ENCODE data around the gene MACROD2. TPM values are rescaled to one million over a fixed set of nuclear protein-coding genes. Genes with fewer than 3 reads are reported as not detected.
"Not testable (repeated sequence)": the region's sequence is repeated elsewhere in the genome, so short reads cannot be mapped to it uniquely, and the experiment has no call there.

The MACROD2 gene
- total RNA-seq, 1 experiment from 2014 or later: 1.3 TPM

DNA sequence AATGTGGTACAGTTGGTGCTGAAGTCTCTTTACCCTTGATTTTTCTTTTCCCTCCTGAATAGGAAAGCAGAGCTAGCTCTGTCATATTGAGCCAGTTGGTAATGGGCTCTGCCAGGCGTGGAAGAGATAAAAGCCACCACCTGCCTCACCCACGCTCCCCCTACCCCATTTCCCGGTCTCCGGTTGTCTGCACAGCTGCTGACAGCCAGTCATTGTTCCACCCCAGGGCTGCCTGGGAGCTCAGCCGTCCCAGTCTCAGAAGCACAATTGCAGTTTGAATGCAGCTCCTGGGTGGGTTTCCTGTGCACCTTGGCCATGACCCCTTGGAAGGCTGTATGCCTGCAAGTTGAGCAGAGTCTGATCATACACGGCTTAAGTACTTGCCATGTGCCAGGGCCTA, 1017.2 kb downstream of the MACROD2 start:
- in situ Hi-C loops (cut with HindIII; ENCODE audit: low pct_unique_long_range_greater_than_20kb, low sequenced_read_pairs): no loop called here
- DNase-seq (ENCODE audit: low read depth, low spot score): no peak

DNA sequence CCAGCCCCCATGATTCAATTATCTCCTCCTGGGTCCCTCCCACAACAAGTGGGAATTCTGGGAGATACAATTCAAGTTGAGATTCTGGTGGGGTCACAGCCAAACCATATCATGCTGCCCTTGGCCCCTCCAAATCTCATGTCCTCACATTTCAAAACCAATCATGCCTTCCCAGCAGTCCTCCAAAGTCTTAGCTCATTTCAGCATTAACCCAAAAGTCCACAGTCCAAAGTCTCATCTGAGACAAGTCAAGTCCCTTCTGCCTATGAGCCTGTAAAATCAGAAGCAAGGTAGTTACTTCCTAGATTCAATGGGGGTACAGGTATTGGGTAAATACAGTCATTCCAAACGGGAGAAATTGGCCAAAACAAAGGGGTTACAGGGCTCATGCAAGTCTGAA, 1021.6 kb downstream of the MACROD2 start:
- DNase-seq (ENCODE audit: low read depth, low spot score); in situ Hi-C loops (cut with HindIII; ENCODE audit: low pct_unique_long_range_greater_than_20kb, low sequenced_read_pairs): not testable (repeated sequence)

DNA sequence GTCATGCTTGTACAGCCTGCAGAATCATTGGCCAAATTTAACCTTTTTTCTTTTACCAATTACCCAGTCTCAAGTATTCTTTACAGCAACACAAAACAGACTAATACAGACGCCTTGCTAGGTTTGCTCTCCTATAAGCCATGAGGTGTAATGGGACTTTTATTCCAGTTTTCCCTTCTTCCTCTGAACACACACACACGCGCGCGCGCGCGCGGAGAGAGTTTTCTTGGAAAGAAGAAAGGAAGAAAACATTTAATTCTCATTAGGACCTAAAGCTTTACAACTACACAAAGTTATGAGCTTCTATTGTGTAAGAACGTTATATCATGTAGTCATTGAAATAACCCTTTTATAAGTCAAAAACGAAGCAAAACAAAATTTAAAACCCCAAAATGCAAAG, 1023.6 kb downstream of the MACROD2 start:
- in situ Hi-C loops (cut with HindIII; ENCODE audit: low pct_unique_long_range_greater_than_20kb, low sequenced_read_pairs): no loop called here
- DNase-seq (ENCODE audit: low read depth, low spot score): no peak

DNA sequence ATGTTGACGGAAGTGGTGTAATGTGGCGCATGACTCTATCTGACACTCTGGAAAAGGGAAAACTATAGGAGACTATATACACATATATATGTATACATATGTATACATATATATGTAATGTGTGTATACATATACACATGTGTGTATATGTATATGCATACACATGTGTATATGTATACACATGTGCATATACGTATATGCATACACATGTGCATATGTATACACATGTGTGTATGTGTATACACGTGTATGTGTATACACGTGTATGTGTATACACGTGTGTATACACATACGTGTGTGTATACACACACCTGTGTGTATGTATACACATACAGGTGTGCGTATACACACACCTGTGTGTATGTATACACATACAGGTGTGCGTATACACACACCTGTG, 1025.5 kb downstream of the MACROD2 start:
- in situ Hi-C loops (cut with HindIII; ENCODE audit: low pct_unique_long_range_greater_than_20kb, low sequenced_read_pairs): no loop called here
- DNase-seq (ENCODE audit: low read depth, low spot score): no peak

DNA sequence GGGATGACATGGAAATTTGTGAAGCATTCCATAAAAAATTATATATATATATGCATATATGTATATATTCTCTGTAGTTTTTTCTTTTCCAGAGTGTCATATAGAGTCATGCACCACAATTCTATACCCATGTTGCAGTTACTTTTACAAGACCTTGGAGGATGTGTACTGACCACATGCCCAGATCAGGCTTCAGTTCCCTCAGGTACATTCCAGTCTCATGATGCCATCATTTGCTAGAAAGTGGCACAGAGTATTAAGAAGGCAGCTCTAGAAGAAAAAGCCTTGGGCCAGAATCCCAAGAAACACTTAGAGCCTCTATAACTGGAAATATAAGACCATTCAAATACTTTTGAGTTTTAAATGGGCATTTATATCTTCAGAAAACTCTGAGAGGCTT, 1027.6 kb downstream of the MACROD2 start:
- in situ Hi-C loops (cut with HindIII; ENCODE audit: low pct_unique_long_range_greater_than_20kb, low sequenced_read_pairs): no loop called here

DNA sequence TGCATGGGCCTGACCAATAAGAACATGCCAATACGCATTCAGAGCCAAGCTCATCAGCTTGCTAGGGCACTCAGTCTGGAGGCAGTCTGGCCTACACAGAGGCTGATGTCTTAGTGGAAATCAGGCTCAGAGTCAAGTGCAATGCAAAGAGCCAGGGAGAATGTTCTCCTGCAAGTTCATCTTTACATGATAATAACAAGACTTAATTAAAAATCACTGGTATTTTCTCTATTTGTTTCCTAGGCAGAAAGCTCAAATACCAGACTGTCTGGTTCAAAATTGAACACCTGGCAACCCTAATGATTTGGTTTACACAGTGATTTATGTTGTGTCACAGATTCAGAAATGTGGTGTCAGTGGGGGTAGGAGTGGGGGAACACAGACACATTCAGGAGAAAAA, 1031.4 kb downstream of the MACROD2 start:
- in situ Hi-C loops (cut with HindIII; ENCODE audit: low pct_unique_long_range_greater_than_20kb, low sequenced_read_pairs): no loop called here
- DNase-seq (ENCODE audit: low read depth, low spot score): no peak

More for the DNA sequence above, 1027.6 kb downstream of the MACROD2 start:
- DNase-seq (ENCODE audit: low read depth, low spot score): no peak

DNA sequence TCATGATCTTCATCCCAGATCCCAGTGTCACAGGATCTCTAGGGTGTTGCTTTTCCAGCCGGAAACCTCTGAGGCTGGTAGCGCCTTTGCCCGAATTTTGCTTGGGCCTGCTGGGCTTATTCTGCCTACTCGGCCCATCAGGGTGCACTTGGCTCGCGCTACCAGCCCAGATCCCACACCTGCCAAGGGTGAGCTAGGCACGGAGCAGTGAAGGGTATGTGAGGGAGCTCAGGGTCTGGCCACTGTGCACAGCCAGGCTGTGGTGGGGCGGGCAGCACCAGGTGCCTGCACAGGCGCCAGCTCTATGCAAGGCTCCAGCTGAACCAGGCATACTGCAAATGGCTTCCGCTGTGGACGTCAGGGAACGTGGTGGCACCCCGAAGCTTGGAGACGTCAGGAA, 1035.5 kb downstream of the MACROD2 start:
- in situ Hi-C loops (cut with HindIII; ENCODE audit: low pct_unique_long_range_greater_than_20kb, low sequenced_read_pairs): no loop called here
- no peak for DNase-seq (ENCODE audit: low read depth, low spot score)

DNA sequence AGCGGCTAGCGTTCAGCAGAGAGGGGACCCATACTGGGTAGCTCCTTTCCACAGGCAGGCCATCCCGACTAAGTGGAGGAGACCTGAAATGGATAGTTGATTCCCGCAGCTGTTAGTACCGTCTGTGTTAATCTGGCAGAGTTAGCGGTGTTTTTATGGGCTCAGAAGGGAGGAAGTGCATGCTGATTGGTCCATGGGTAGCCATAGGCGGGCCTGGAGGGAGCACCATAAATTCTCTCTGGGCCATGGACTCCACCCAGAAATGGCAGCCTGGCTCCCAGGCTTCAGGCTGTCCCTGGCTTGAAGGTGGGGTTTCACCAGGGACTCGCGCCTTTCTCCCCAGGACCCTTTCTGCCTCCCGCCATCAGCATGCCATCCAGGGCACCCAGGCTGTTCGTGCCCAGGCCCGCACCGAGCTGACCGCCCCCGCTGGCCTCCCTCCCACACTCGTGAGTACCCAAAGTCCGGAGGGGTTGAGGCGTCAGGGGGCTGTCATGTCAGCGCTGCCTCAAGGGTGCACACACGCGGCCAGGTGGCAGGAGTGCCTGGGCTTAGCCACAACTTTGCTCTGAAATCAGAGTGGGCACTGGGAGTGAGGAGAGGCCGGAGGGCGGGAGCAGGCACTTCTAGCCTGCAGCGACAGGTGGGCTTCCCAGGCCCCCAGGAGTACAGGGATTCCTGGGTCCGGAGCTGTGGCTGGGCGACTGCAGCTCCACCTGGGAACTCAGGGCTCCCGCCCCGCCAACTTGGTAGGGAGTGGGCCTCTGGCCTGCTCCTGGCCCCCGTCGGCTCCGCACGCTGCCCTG, 1036.4 kb downstream of the MACROD2 start:
- no peak for DNase-seq (ENCODE audit: low read depth, low spot score)
- in situ Hi-C loops (cut with HindIII; ENCODE audit: low pct_unique_long_range_greater_than_20kb, low sequenced_read_pairs): no loop called here

DNA sequence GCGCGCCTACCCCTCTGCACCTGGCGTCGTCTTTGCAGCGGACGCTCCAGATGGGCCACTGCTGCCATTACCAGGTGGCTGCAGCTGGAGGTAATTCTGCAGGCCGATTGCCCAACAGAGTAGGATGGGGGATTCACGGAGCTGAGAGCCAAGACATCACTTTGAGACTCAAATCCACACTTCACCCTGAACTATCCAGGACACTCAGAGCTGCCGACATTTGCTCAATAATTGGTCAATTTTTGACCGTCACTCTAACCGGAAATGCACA, 1037.0 kb downstream of the MACROD2 start:
- in situ Hi-C loops (cut with HindIII; ENCODE audit: low pct_unique_long_range_greater_than_20kb, low sequenced_read_pairs): no loop called here
- no peak for DNase-seq (ENCODE audit: low read depth, low spot score)

DNA sequence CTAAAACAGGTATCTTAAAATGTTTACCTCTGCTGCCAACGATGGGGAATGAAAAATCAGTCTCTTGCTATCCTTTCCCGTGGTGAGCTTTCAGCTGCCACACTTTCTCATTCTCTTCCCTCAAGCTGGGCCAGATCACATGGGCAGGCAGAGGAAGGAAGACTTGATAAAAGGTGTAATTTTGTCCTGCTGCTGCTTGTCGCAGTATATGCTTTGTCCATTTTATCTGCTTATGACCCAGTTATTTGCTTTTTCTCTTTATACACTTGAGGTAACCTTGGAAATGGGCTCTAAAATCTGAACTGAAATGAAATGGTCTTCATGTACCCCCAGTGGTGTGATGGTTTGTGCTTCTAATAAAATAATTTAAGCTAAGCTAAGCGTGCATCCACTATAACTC, 1038.0 kb downstream of the MACROD2 start:
- in situ Hi-C loops (cut with HindIII; ENCODE audit: low pct_unique_long_range_greater_than_20kb, low sequenced_read_pairs): no loop called here
- DNase-seq (ENCODE audit: low read depth, low spot score): no peak

DNA sequence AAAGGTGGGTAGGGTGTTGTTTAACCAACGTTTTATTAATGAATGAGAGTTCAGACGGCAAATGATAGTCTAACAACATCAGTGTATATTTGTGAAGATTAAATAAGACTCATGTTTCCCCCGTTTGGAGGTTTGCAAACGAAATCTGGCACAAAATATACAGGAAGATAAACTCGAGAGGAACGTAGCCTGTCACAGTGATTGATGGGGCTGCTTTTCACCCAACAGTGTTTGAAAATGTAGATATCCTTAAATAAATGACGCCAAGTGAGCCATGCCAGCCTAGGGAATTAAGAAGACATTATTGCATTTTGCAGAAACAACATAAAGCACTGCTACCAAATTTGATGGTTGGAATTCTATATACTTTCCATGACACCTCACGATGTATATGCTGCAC, 1038.6 kb downstream of the MACROD2 start:
- in situ Hi-C loops (cut with HindIII; ENCODE audit: low pct_unique_long_range_greater_than_20kb, low sequenced_read_pairs): no loop called here
- no peak for DNase-seq (ENCODE audit: low read depth, low spot score)

DNA sequence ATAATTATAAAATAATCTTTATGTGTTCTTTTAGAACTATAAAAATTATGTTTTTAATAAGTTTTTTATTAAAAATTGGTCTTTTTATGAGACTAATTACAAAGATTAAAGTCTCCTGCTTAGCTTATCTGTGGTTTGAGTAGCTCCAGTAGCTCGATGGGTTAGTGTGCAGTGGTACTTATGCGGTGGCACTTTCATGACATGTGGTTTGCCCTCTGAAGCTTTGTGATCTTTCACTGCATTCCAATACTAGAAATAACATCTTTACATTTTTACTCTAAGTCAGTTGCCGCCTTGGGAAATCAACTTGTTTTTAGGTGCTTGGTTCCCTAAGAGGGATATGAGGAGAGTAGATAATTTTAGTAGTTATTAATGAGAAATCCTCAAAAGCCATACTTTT, 1041.6 kb downstream of the MACROD2 start:
- DNase-seq (ENCODE audit: low read depth, low spot score): no peak
- in situ Hi-C loops (cut with HindIII; ENCODE audit: low pct_unique_long_range_greater_than_20kb, low sequenced_read_pairs): no loop called here

DNA sequence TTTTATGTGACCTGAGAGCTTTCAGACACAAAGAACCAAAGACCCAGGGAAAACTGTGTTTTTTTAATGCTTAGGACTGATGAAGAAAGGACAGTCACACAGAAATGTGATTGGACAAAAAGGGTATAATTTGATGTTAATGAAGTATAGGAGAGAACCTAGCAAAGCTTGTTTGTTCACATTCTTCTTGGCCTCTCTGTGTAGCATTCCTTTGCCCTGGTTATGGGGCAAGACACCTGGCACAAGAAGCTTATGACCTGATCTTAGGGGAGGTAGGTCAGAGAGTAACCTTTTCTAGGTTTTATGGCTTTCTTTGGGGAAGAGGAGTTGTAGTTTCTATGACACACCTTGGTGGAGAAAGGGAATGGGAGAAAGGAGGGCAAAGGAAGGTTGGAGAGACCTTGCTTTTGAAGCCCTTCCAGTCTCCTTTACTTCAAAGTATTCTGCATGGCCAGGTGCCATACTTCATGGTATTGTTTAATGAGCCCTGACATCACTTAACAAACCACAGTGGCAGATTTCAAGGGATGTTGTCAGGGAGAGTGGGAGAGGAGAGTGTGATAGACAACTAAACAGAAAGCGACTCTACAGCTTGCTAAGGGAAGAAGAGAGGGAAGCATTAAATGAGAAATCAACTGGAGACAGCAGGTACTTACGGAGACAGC, 1043.9 kb downstream of the MACROD2 start:
- in situ Hi-C loops (cut with HindIII; ENCODE audit: low pct_unique_long_range_greater_than_20kb, low sequenced_read_pairs): no loop called here
- no peak for DNase-seq (ENCODE audit: low read depth, low spot score)

DNA sequence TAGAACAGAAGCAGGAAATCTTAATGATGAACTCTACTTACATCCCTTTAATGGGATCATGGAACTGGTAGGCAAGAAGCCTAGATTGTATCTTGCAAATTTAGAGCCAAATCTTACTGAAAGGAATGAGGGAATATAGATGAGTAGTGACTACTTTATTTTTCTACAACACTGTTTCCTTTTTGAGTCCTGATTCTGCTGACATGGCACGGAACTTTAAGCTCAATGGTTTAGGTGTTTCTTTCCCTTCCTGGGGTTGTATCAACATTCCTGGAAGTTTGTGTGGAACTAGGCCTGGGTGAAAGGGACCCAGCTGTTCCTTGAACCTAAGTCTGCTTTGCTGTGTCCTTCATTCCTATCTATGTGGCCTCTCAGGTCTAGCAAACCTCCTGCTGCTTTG, 1047.4 kb downstream of the MACROD2 start:
- in situ Hi-C loops (cut with HindIII; ENCODE audit: low pct_unique_long_range_greater_than_20kb, low sequenced_read_pairs): no loop called here
- no peak for DNase-seq (ENCODE audit: low read depth, low spot score)

DNA sequence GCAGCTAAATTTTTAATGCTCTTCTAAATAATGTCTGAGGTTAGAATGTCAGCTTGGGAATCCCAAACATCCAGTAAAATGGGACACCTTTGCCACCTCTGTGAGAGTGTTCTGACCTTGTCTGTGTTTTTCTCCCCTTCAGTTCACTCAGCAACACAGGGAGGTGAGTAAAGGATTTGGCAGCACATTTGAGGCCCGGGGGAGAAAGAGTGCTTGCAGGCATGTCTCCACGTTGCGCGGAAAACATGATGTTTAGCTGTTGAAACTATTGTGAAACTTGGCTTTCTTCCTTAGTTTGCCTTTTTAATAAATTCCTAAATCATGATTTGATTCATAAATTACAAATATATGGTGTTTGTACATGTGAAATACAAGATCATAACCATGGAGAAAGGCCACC, 1049.9 kb downstream of the MACROD2 start:
- in situ Hi-C loops (cut with HindIII; ENCODE audit: low pct_unique_long_range_greater_than_20kb, low sequenced_read_pairs): no loop called here

DNA sequence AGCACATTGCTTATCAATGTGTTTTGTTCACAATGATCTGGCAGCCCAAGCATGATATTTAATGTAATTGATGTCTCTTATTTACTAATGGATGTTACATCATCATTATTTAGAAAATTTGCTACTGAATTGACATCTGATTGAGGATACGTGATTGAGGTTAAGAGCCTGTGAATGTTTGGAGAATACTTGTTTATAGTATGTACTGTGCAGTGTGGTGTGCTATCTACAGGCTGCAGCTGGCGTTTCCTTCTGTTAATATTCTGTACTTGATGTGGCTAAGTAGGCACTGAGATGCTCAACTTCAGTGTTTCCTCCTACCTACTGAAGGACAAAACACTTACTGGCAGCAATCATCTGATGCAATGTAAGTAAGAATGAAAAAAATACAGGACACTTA, 1051.7 kb downstream of the MACROD2 start:
- no peak for DNase-seq (ENCODE audit: low read depth, low spot score)
- in situ Hi-C loops (cut with HindIII; ENCODE audit: low pct_unique_long_range_greater_than_20kb, low sequenced_read_pairs): no loop called here

More for the DNA sequence above, 1049.9 kb downstream of the MACROD2 start:
- DNase-seq (ENCODE audit: low read depth, low spot score): no peak

DNA sequence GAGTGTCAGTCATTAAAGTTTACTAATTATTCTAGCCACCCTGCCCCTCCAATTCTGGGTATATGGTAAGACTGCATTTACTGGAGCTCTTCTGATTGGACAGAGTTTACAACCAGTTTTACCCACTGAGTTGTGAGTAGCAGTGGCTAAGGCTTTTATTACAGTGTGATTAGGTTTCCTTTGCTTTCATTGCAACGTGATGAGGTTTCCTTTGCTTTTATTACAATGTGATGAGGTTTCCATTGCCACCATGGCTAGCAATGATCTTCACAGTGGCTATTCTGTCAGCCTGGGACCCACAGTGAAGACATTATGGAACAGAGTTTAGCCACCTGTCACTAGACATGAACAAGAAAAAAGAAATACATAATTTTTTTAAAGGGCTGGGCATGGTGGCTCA, 1052.3 kb downstream of the MACROD2 start:
- in situ Hi-C loops (cut with HindIII; ENCODE audit: low pct_unique_long_range_greater_than_20kb, low sequenced_read_pairs): no loop called here
- no peak for DNase-seq (ENCODE audit: low read depth, low spot score)

DNA sequence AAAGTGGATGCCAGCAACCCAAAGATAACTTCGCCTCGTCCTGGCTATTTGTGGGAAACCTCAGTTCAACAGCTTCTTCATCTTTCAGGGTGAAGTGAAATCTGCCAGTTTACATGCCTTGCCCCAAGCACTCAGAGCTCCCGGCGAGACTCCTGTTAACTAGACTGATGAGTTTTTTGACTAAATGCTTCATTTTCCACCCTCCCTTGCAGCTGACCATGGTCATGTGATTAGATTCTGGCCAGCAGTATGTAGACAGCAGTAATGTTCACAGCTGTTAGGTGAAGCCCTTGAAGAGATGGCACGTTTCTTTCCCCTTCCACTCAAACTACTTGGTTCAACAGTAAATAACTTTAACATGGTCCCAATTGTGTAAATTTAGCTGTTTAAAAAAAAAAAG, 1060.9 kb downstream of the MACROD2 start:
- in situ Hi-C loops (cut with HindIII; ENCODE audit: low pct_unique_long_range_greater_than_20kb, low sequenced_read_pairs): no loop called here

DNA sequence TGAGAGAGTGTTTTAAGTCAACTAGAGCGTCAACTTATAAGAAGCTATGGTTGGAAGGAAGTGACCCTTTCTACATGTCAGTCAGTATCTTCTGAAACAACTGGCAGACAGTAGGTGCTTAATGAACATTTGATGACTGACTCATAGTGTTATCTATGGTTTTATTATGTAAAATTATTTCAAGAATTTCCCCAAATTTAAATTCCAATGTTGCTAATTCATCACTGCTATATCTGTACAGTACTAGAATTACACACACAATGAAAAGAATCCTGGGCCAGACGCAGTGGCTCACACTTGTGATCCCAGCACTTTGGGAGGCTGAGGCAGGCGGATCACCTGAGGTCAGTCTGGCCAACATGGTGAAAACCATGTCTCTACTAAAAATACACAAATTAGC, 1063.5 kb downstream of the MACROD2 start:
- no peak for DNase-seq (ENCODE audit: low read depth, low spot score)
- in situ Hi-C loops (cut with HindIII; ENCODE audit: low pct_unique_long_range_greater_than_20kb, low sequenced_read_pairs): no loop called here

More for the DNA sequence above, 1060.9 kb downstream of the MACROD2 start:
- no peak for DNase-seq (ENCODE audit: low read depth, low spot score)
